Measurements from ENCODE around the gene PDE6B.
"Not testable (repeated sequence)": the region's sequence is repeated elsewhere in the genome, so short reads cannot be mapped to it uniquely, and the experiment has no call there.

The PDE6B gene

DNA sequence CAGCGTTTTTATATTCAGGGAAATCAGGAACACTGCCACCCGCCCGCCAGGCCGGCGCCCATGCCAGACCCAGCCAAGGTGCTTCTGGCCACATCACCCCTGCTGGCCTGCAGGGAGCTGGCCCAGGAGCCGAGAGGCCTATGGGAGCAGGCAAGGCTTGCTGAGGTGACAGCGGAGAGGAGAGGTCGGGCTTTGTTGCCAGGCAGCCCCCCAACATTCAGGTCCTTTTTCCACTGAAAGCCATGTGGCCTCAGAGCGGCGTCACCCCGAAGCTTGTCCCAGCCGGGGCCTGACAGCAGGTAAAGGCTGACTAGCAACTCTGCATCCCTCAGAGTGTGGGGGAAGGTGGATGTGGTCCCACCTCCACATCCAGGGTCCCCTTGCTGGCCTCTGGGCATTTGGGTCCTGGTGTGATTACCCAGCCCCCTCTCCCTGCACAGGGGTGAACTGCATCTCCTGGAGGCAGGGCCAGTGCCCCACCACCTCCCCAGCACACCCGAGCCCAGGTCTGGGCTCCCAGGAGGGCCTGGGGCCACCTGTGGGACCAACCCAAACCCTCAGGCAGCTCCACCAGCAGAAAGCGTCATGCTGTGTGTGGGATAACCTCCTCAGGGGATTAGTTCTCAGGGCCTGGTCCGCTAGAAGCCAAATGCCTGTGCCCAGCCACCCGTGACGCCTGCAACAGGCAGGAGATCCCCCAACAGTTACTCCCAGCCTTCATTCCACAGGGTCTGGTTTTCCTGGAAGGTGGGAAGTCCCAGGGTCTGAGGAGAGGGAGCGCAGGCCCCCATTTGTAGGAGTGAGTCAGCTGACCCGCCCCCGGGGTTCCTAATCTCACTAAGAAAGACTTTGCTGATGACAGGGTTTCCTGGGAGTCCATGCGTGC is at the start of gene PDE6B:
Gene PDE6B (plus strand): TSS at position 869 of the 886 bp plus-strand sequence. CDS start 54 bp downstream, outside the sequence.
- intact Hi-C loops (cut with DNase I): no loop called here

DNA sequence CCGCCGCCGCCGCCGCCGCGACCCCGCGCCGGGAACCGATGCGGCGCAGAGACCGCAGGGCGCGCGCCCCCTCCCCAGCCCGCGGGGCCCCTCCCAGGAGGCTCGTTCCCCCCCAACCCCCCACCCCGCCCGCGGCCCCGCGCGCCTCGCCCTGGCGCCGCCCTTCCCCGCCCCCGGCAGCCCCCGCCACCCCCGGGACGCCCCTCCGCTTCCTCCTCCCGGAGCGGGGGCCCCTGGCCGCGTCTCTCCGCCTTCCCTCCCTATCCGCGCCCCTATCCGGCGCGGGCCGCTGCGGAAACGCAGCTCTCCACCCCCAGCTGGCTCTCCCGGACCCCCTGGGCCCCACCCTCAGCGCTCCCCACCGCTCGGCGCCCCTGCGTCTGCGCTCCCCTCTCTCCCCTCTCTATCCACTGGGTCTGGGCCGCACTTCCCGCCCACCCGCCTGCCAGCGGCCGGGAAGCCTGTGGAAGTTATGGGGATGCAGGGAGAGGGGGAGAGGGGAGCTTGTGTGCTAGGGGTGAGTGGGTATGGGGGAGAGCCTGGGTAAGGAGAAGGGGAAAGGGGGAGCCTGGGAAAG is 49.0 kb upstream of the PDE6B start, which contains the start of gene TMEM271:
Gene TMEM271 (minus strand): TSS at position 51 of the 577 bp plus-strand sequence. CDS start 233 bp downstream, outside the sequence.
- intact Hi-C loops (cut with DNase I): no loop called here
- DNase-seq: peak in 2 of 10 donors; percentile 58 to 65

More for the DNA sequence above, at the start of gene PDE6B:
- DNase-seq: peak in 3 of 10 donors; percentile 53 to 71 (median 67)

DNA sequence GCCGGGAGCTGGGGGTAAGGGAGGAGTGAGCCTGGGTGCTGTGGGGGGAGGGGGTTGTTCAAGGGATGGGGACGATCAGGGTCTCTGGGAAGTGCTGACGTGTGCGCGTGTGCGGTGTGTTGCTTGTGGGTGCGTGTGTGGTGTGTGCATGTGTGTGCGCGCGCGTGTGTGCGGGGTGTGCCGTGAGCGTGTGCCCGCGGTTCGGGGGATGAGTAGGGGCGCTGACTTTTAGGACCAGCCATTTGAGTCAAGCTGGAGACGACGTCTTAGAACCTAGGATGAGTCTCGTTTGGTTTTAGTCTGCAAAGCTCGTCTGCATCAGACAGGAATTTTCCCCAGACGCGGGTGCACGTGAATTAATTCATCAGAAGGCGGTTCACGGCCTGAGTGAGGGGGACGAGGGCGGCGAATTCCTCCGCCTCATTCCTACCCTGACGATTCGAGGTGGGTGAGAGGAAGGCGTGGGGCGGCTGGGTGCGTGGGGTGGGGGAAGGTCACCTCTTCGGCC is 48.3 kb upstream of the PDE6B start:
- DNase-seq: peak in 4 of 10 donors; percentile 43 to 77 (median 57)
- intact Hi-C loops (cut with DNase I): no loop called here

DNA sequence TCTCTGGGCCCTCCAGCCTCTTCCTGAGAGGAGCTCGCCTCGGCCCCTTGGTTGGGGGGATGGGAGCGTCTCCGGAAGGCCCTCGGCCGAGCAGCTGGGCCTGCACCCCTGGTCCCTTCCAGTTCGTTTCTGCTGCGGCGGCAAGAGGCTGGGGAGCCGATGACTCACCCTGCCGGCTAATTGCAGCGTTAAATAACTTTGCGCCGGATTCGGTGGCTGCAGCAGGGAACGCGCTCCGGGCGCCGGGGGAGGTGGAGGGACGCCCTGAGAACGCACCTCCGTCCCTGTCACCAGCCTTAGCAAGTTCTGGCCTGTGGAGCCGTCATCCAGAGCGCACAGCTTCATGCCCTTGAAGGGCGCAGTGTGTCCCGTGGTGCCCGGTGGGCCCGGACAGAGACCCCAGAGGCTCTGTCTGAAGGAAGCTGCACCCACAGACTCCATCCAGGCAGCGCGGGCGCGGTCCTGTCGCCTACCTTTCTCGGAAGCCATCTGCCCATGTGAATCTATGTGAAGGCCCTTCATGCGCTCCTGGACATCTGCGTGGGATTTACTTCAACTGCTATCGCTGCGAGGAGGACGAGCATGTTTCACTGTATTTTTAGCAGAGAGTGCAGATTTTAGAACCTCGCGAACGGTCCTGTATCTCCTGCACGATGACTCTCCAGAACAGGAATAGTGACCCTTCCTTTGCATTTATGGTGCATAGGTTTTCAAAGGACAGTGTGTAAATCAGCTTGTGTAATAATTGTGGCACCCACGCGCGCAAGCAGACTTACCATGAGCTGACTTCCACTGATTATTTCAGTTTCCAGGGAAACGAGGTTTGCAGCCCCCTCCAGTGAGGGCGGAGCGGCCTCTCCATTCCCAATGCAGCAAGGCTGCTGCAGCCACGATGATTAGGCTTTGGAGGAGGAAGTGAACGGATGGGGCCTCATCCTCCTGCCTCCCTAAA is 47.6 kb upstream of the PDE6B start:
- intact Hi-C loops (cut with DNase I): no loop called here
- peak in 8 of 10 donors; percentile 64 to 94 (median 73) for DNase-seq

DNA sequence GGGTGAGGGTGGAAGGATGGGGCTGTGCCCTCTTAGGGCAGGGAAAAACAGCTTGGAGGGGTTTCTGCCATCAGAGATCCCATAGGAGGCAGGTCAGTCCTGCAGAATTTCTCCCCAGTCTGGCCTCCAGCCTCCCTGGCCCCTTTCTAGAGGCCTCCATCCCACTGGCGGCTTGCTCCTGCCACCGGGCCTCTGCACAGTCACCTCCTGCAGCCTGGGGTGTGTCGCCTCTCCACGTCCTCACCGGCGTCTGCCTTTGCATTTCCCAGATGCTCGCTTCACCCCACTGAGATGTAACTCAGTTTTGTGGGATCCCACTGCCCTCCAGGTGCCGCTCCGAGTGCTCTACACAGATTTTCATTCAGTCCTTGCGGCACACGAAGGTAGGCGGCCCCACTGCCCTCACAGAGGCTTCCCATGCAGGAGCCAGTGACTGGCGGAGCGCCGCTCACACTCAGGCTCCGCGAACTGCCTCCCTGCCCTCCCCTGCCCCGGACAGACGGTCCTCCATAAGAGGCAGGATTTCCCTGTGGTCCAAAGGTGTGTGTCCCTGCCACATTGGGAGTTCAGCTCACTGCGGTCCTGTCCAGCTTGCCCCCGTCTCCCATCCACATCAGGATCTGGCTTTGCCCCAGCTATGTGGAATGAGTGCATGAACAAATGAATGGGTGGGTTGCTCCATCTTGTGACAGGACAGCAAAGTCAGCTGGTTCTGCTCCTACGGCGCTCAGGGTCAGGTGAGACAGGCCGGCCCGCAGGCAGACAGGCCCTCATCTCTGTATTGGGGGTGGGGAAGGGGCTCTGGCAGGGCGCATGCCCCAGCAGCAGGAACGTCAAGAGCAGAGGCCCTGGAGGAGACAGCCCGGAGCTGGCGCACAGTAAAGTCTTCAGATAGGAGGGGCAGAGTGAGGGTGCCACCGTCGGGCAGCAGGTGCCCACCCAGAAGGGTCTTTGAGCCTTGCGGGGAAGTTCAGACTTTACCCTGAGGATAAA is 46.6 kb upstream of the PDE6B start:
- peak in 2 of 10 donors; percentile 74 to 85 for DNase-seq
- intact Hi-C loops (cut with DNase I): no loop called here

DNA sequence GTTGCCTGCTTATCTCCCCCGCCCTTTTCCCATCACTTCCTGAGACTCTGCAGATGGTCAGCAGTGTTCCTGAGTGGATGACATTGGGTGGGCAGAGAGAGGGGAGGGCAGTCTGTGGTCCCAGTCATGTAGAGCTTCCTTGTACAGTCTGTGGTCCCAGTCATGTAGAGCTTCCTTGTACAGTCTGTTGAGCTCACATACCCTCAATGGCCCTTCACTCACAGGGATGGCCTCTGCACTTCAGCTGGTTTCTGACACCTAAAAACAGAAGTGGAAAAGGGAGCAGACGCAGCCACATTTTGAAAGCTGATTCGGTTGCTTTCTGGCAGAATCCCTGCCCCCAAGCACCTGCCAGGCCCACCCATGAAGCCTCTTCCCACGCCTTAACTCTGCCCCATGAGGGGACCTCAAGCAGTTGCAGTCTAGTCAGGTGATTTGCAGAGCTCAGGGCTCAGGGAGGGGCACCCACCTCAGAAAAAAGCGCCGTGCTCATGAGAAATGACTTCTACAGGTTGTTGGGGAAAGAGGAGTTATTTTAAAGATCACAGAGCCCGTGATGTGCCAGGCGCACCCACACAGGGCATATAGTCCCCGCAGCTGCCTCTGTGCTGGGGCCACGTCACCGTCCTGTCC is 45.7 kb upstream of the PDE6B start:
- intact Hi-C loops (cut with DNase I): no loop called here
- DNase-seq: peak in 3 of 10 donors; percentile 71 to 85 (median 77)

DNA sequence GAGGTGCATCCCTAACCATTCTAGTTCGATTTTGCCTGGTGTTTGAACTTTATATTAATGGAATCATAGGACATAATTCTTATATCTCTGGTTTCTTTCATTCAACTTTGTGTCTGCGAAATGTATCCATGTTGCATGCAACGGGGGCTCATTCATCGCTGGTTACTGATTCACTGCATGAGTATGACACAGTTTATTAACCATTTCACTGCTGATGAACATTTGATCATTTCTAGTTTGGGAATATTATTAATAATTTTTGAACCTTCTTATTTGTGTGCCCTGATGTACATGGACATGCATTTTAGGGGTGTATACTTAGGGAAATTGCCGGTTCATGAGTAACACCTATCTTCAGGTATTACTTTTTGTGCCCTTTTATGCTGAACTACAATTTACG is 44.2 kb upstream of the PDE6B start:
- intact Hi-C loops (cut with DNase I): no loop called here
- DNase-seq: no peak

DNA sequence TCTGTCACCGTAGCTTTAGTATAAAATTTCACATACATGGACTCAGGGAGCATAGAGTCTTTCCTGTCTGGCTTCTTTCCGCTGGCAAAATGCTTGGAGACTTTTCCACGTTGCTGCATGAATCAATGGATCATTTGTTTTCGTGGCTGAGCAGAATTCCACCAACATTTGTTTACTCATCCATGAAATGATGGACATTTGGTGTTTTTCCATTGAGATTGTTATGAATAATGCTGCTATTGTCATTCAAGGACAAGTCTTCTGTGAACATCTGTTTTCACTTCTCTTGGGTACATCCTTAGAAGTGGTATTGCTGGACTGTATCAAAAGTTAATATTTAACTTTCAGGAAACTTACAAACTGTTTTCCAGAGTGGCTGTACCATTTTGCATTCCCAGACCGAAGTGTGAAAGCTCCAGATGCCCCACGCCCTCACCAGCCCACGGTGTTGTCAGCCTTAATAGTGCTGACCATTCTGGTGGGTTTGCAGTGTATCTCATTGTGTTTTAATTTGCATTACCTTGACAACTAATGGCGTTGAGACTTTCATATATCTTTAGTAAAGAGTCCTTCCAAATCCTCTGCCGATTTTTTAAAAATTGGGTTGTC is 43.5 kb upstream of the PDE6B start:
- intact Hi-C loops (cut with DNase I): no loop called here
- no peak for DNase-seq

DNA sequence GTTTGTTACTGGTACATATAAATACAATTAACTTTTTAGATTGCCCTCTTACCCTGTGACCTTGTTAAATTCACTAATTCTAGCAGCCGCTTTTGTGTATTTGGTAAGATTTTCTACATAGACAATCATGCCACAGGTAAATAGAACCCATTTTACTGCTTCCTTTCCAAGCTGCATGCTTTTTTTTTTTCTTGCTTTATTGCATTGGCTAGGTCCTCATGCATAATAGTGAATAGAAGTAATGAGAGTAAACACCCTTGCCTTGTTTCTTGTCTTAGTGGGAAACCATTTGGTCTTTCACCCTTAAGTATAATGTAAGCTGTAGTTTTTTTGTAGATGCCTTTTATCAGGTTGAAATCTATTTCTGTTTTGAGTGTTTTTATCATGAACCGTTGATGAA is 41.6 kb upstream of the PDE6B start:
- DNase-seq: no peak
- intact Hi-C loops (cut with DNase I): no loop called here

DNA sequence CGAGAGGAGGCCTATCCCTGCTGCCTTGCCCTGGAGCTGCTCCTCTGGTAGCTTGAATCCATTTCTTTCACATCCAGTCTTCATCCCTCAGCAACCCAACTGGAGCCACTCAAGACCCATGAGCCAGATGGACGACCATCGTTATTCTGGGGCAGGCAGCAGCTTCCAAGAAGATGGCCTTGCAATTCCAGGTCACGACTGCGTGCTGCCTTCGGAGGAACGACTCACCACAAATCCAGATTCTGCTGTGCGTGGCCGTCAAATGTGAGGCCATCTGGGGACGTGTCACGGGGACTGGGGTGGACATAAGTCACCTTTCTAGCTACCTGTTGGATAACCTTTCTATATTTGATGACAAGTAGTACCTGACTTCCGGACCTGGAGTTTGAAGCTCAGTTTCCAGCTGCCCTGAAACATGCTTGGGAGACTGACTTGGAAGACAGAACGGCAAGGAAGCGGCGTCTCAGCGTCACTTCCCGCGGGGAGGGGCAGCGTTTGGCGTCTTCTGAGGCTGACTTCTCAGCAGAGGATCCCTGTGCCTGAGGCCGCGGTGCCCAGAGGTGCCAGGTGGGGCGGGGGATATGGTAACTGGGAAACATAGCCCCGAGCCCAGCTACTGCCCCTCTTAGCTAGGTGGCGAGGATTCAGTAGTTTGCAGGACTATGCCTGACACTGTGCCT is 37.6 kb upstream of the PDE6B start:
- intact Hi-C loops (cut with DNase I): no loop called here
- peak in 1 of 10 donors; percentile 78 for DNase-seq

DNA sequence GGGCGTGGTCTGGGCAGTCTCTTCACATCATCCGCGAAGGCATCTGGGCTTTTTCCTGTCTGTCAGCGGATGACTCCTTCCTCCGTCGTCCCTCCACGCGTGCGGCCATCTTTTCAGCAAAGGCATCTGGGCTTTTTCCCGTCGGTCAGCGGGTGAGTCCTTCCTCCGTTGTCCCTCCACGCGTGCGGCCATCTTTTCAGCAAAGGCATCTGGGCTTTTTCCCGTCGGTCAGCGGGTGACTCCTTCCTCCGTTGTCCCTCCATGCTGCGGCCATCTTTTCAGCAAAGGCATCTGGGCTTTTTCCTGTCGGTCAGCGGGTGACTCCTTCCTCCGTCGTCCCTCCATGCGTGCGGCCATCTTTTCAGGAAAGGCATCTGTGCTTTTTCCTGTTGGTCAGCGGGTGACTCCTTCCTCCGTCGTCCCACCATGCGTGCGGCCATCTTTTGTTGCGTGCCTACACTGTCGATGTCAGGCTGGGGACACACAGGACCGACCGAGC is 37.0 kb upstream of the PDE6B start:
- intact Hi-C loops (cut with DNase I): no loop called here
- DNase-seq: no peak

DNA sequence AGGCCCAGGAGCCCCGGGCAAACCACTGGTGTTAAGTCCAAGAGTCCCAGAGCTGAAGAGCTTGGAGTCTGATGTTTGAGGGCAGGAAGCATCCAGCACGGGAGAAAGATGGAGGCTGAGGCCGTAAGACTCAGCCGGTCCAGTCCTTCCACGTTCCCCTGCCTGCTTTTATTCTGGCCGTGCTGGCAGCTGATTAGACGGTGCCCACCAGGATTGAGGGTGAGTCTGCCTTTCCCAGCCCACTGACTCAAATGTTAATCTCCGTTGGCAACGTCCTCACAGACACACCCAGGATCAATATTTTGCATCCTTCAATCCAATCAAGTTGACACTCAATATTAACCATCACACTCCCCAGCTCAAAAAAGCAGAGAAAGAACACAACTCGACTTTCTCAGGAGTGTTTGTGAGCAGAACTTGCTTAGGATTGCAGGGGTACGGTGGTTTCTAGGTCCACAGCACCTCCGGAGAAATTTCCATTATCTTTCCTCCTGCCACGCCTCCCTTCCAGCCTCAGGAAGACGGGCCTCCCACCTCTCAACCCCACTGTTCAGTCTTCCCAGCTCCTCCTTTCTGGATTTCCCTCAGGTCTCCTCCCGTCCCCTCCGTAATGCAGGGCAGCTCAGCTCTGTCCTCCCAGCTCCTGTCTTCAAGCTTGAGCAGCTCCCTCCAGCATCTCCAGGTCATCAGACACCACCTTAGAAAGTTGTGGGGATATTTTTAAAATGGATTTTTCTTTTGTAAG is 36.0 kb upstream of the PDE6B start:
- intact Hi-C loops (cut with DNase I): no loop called here

DNA sequence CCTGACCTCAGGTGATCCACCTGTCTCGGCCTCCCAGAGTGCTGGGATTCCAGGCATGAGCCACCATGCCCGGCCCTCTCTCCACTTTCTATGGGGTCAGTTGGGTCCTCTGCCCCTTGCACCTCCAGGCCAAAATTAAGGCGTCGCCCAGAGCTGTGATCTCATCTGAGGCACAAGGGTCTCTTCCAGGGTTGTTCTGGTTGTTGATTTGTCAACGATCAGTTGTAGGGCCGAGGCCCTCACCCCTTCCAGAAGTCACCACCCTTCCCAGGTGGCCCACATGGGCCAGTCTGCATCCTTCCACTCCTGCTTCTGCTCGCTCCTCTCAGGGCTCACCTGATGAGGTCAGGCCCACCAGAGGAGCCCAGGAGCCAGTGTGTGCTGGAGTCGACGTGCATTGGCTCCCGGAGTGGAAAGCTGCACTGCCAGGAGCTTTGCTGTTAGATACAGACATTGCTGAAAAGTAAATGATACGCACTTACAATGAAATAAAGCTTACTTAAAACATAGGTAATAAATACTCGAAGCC is 35.0 kb upstream of the PDE6B start:
- intact Hi-C loops (cut with DNase I): no loop called here
- no peak for DNase-seq

More for the DNA sequence above, 36.0 kb upstream of the PDE6B start:
- peak in 1 of 10 donors; percentile 51 for DNase-seq

DNA sequence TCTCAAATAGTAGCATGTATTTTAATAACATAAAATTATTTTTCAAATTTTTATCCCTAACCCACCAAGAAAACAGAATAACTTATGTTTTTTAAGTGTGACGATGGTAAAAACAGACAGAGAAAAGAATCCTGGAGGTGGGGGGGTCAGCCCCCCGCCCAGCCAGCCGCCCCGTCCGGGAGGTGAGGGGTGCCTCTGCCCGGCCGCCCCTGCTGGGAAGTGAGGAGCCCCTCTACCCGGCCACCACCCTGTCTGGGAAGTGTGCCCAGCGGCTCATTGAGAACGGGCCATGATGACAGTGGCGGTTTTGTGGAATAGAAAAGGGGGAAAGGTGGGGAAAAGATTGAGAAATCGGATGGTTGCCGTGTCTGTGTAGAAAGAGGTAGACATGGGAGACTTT is 33.2 kb upstream of the PDE6B start:
- DNase-seq; intact Hi-C loops (cut with DNase I): not testable (repeated sequence)

DNA sequence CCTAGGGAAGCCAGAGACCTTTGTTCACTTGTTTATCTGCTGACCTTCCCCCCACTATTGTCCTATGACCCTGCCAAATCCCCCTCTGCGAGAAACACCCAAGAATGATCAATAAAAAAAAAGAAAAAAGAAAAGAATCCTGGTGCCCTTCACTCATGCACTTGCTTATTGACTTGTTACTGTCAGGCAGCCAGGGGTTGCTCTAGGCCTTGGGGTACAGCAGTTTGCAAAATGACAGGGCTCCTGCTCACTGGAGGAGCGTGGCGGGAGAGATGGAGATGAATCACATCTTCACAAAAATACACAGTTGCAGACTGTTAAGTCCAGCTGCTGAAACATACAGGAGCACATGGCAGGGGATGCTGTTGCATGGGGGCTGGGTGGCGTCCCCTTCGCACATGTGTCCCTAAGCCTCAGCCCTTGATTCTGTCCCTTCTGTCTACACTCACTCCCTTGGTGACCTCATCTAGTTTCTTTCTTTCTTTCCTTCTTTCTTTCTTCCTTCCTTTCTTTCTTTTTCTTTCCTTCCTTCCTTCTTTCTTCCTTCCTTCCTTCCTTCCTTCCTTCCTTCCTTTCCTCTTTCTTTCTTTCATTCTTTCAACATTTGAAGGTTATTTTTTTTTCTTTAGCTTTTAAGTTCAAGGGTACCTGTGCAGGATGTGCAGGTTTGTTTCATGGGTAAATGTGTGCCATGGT is 32.4 kb upstream of the PDE6B start:
- no peak for DNase-seq
- intact Hi-C loops (cut with DNase I): no loop called here

DNA sequence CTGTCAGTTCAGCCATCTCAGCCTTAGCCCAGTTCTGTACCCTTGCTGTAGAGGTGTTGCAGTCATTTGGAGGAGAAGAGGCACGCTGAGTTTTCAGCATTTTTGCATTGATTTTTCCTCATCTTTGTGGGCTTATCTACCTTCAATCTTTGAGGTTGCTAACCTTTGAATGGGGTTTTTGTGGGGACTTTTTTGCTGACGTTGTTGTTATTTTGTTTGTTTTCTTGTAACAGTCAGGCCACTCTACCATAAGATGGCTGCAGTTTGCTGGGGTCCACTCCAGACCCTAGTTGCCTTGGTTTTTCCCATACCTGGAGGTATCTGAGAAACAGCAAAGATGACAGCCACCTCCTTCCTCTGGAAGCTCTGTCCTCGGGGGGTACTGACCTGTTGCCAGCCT is 26.4 kb upstream of the PDE6B start:
- intact Hi-C loops (cut with DNase I): no loop called here
- DNase-seq: no peak
